HTERT RPE-1 (cell line): ENCODE results near the gene ELAPOR1.

Experiments used
- in situ Hi-C: fragments of 300-500 bp; cut with MboI; formaldehyde crosslinking; loops from 4 replicates; pipeline ENCODE4 v1.14.3; 2020; ENCODE audit warnings: low sequenced_read_pairs

ELAPOR1 gene

GRCh38 chr1:109094377-109094803 lies 19.5 kb upstream of the ELAPOR1 start:
- in situ Hi-C loops: no loop called here

GRCh38 chr1:109094871-109095270 lies 19.0 kb upstream of the ELAPOR1 start:
- in situ Hi-C loops: no loop called here

GRCh38 chr1:109095631-109096030 lies 18.3 kb upstream of the ELAPOR1 start:
- in situ Hi-C loops: no loop called here

- in situ Hi-C loops: no loop called here
These were observed 17.8 kb upstream of the ELAPOR1 start for GRCh38 chr1:109096120-109096519.

GRCh38 chr1:109099938-109100773 lies 13.8 kb upstream of the ELAPOR1 start:
- in situ Hi-C loops: no loop called here

- in situ Hi-C loops: no loop called here
These were observed 9.4 kb upstream of the ELAPOR1 start for GRCh38 chr1:109104364-109105151.

GRCh38 chr1:109105881-109106280 lies 8.0 kb upstream of the ELAPOR1 start:
- in situ Hi-C loops: no loop called here

GRCh38 chr1:109107785-109108184 lies 6.1 kb upstream of the ELAPOR1 start:
- in situ Hi-C loops: no loop called here

GRCh38 chr1:109109906-109110305 lies 4.0 kb upstream of the ELAPOR1 start:
- in situ Hi-C loops: no loop called here

GRCh38 chr1:109111386-109112055 lies 2.4 kb upstream of the ELAPOR1 start:
- in situ Hi-C loops: no loop called here

GRCh38 chr1:109112056-109112651 lies 1.8 kb upstream of the ELAPOR1 start:
- in situ Hi-C loops: no loop called here

GRCh38 chr1:109112652-109113285 lies 1.1 kb upstream of the ELAPOR1 start:
- in situ Hi-C loops: no loop called here

GRCh38 chr1:109114342-109114674 lies 393 bp downstream of the ELAPOR1 start:
- in situ Hi-C loops: no loop called here

GRCh38 chr1:109115685-109116084 lies 1.8 kb downstream of the ELAPOR1 start:
- in situ Hi-C loops: no loop called here

- in situ Hi-C loops: no loop called here
These were observed 2.4 kb downstream of the ELAPOR1 start for GRCh38 chr1:109116286-109116685.

GRCh38 chr1:109118089-109118488 lies 4.2 kb downstream of the ELAPOR1 start:
- in situ Hi-C loops: no loop called here

GRCh38 chr1:109120356-109120755 lies 6.4 kb downstream of the ELAPOR1 start:
- in situ Hi-C loops: no loop called here

- in situ Hi-C loops: no loop called here
These were observed 17.1 kb downstream of the ELAPOR1 start for GRCh38 chr1:109131059-109131458.

GRCh38 chr1:109131800-109132199 lies 17.9 kb downstream of the ELAPOR1 start:
- in situ Hi-C loops: no loop called here

- in situ Hi-C loops: no loop called here
These were observed 19.2 kb downstream of the ELAPOR1 start for GRCh38 chr1:109133002-109133706.
